Activated naive CD4-positive, alpha-beta T cell treated with anti-CD3 and anti-CD28 coated beads, Interleukin-2, amount 50 U/mL, for 72 hours (primary cell): ENCODE data around the gene CDKN1B. TPM values are rescaled to one million over a fixed set of nuclear protein-coding genes. Genes with fewer than 3 reads are reported as not detected.
"Not testable (repeated sequence)": the region's sequence is repeated elsewhere in the genome, so short reads cannot be mapped to it uniquely, and the experiment has no call there.

Experiments used
- ATAC-seq, 2 donors: fragments of 150-1000 bp; cut with Tn5 transposase; 2 replicates each; pipeline ENCODE4 v1.10.0; 2021; ENCODE audit warnings: mild to moderate bottlenecking in 2 of 2, moderate library complexity in 2 of 2
- DNase-seq, 2 donors: peaks; one replicate each; pipeline ENCODE4 v3.0.0; 2021 to 2022; ENCODE audit warnings: low spot score in 2 of 2
- H3K27ac Mint-ChIP-seq, 2 donors: one replicate each; pipeline ENCODE4 v1.8.0; 2022; ENCODE audit warnings: mild to moderate bottlenecking in 2 of 2, mixed read lengths in 2 of 2
- H3K36me3 Mint-ChIP-seq, 2 donors: one replicate each; pipeline ENCODE4 v1.8.0; 2022; ENCODE audit warnings: mixed read lengths in 2 of 2
- H3K9me3 Mint-ChIP-seq, 2 donors: one replicate each; pipeline ENCODE4 v1.8.0; 2022; ENCODE audit warnings: mixed read lengths in 2 of 2
- total RNA-seq, 2 donors: library from RNA; stranded (reverse); gene quantifications; one replicate each; pipeline ENCODE4 v1.2.3, GENCODE V29; 2022

Gene CDKN1B
- total RNA-seq, 2 donors from 2014 or later: 39.7 to 46.6 TPM

- ATAC-seq (no peak), DNase-seq (no peak)
- no peaks in the 10 kb centered on the region for H3K9me3 Mint-ChIP-seq
- peaks cover 0 to under 1% of the 10 kb centered on the region in 2 donors for H3K36me3 Mint-ChIP-seq
- H3K27ac Mint-ChIP-seq: no peak overlapping the region
Measured at GRCh38 chr12:12734054-12734453, 16.9 kb downstream of the CDKN1B start.

- DNase-seq (no peak), ATAC-seq (no peak)
- Mint-ChIP-seq H3K9me3 (no peaks in the 10 kb centered on the region), H3K27ac (no peak overlapping the region), H3K36me3 (no peaks in the 10 kb centered on the region)
Measured at GRCh38 chr12:12734561-12735071, 17.4 kb downstream of the CDKN1B start.

GRCh38 chr12:12735301-12735700 lies 18.1 kb downstream of the CDKN1B start:
- no peak for ATAC-seq
- DNase-seq: no peak
- Mint-ChIP-seq H3K27ac (no peak overlapping the region), H3K9me3 (no peaks in the 10 kb centered on the region), H3K36me3 (no peaks in the 10 kb centered on the region)

DNA sequence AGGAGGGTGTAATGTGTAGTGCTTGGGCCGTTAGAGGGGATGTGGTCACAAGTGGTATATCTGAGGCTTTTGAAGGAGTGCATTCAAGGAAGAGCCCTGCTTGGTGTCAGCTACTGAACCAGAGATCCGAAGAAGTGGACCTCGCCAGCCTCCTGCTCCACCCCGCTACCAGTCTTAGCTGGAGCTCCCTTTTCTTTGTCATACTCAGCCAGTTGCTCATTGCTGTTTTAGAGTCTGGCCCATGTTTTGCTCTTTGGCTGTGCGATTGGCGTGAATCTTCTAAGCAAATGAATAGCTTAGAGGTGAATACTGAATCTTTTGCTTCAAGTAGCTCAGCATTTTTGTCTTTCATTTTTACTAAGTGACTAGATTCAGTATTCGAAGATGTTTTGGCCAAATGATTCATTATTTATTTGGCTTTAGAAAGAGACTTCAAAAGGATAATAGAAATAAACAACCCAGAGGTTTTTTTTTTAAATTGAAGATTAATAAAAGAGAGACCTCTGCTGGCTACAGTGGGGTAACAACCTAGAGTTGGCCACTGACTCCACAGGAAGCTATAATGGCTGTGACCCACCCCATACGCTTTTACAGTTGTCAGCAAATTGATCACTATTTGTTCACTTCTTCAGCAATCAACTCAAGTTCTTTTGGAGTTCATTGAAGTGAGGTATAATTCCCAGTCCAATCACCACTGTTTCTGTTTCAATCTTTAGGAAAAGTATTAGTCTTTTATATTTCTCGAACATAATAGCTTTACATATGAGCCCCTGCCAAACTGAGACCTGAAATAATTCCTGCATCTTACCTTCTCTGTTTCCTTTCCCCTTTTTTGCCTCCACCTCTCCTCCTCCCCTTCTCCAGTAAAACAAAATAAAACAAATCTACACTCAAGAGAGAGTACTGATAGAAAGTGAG lies 19.9 kb downstream of the CDKN1B start:
- DNase-seq: peak in 1 of 2 donors; percentile 50
- no peaks in the 10 kb centered on the region for H3K9me3 Mint-ChIP-seq
- peak overlapping the region; percentile 2 to 83 for H3K27ac Mint-ChIP-seq
- peak; percentile 87 to 90 for ATAC-seq
- H3K36me3 Mint-ChIP-seq: no peaks in the 10 kb centered on the region

- H3K36me3 Mint-ChIP-seq, ATAC-seq, H3K27ac Mint-ChIP-seq, H3K9me3 Mint-ChIP-seq, DNase-seq: not testable (repeated sequence)
Measured at GRCh38 chr12:12738152-12738551, 21.0 kb downstream of the CDKN1B start.

- Mint-ChIP-seq H3K9me3 (no peaks in the 10 kb centered on the region), H3K36me3 (peaks cover 0 to 7% of the 10 kb centered on the region in 2 donors), H3K27ac (no peak overlapping the region)
- ATAC-seq (no peak), DNase-seq (no peak)
Measured at GRCh38 chr12:12741660-12742059, 24.5 kb downstream of the CDKN1B start.

DNA sequence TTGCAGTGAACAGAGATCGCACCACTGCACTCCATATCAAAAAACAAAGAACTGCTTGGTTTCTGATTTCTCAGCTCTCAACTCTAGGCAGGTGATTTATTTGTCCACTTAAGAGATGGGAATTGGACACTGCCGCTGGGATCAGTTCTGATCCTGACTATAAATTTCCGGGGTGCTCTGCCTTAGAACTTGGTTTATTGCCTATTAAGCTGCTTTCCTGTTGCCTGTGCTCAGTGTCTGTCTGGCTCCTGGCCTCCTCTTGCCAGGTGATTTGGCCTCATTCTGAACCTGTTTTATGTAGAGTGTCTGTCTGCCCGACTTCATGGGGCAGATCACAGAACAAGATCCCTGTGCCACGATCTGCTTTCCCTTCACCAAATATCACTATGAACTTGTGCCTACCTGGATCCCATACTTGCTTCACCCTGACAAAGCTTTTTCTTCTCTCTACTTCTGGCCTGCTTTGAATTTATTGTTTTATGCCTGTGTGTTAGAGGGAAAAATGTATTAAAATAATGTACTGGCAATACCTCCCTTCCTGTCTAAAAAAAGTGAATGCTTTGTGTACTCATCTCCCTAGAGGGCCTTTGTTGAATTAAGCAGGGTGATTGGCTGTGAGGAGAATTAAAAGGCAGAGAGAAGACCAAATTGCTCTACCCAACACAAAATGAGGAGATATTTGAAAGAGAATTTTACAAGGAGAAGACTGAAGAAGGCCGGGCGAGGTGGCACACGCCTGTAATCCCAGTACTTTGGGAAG lies 27.6 kb downstream of the CDKN1B start:
- H3K27ac Mint-ChIP-seq: no peak overlapping the region
- H3K9me3 Mint-ChIP-seq: no peaks in the 10 kb centered on the region
- H3K36me3 Mint-ChIP-seq: peaks cover 0 to 7% of the 10 kb centered on the region in 2 donors
- ATAC-seq (no peak), DNase-seq (no peak)

- H3K9me3 Mint-ChIP-seq: no peaks in the 10 kb centered on the region
- ATAC-seq: no peak
Measured at GRCh38 chr12:12745576-12746211, 28.5 kb downstream of the CDKN1B start.

GRCh38 chr12:12747278-12747677 lies 30.1 kb downstream of the CDKN1B start:
- H3K9me3 Mint-ChIP-seq: no peaks in the 10 kb centered on the region
- no peak for DNase-seq
- peak overlapping the region in 1 of 2 donors; percentile 13 for H3K27ac Mint-ChIP-seq
- ATAC-seq: no peak
- H3K36me3 Mint-ChIP-seq: peaks cover 0 to 7% of the 10 kb centered on the region in 2 donors

More at GRCh38 chr12:12745576-12746211, 28.5 kb downstream of the CDKN1B start:
- no peak for DNase-seq
- Mint-ChIP-seq H3K36me3 (peaks cover 0 to 7% of the 10 kb centered on the region in 2 donors), H3K27ac (no peak overlapping the region)

DNA sequence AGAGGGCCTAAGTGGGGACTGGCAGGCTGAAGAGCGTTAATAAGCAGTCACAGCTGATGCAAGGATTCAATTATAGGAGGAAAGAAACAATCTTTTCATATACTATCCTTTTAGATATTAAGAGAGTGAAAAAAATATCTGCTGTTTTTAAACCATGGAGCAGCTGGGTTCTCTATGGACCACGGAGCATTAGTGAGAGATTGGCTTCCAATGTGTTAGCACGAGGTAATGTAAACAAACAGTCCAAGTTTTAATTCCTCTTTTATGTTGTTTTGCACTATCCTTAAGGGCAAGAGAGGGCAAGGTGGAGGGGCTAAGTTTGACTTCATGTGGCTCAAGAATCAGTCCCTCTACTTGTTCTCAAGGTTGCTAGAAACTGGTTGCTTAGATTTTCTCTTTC lies 30.9 kb downstream of the CDKN1B start:
- Mint-ChIP-seq H3K27ac (peak overlapping the region in 1 of 2 donors; percentile 48), H3K36me3 (peaks cover 0 to 4% of the 10 kb centered on the region in 2 donors), H3K9me3 (no peaks in the 10 kb centered on the region)
- ATAC-seq (no peak), DNase-seq (no peak)

- Mint-ChIP-seq H3K36me3 (no peaks in the 10 kb centered on the region), H3K27ac (no peak overlapping the region), H3K9me3 (no peaks in the 10 kb centered on the region)
- ATAC-seq: no peak
- DNase-seq: no peak
Measured at GRCh38 chr12:12749433-12749832, 32.3 kb downstream of the CDKN1B start.

- no peak for DNase-seq
- Mint-ChIP-seq H3K36me3 (no peaks in the 10 kb centered on the region), H3K9me3 (no peaks in the 10 kb centered on the region), H3K27ac (no peak overlapping the region)
- ATAC-seq: no peak
Measured at GRCh38 chr12:12755923-12756322, 38.8 kb downstream of the CDKN1B start.

DNA sequence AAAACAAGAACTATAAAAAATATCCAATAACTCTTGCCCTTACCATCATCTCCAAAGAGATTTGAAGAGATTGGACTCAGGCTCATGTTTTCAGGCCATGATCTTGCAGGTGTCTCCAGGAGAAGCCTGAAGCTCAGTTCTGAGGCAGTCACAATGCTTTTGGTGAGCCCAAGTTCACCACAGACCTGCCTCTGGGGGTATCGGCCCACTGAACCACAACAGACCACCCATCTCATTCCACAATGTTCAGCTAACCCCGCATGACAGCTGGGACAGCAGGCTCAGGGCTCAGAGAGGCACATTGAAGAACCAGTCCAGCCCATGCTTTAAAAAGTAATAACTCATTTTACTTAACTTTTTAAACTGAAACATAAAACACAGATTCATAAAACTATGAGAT lies 40.0 kb downstream of the CDKN1B start:
- Mint-ChIP-seq H3K9me3 (peaks cover 0 to 4% of the 10 kb centered on the region in 2 donors), H3K36me3 (no peaks in the 10 kb centered on the region), H3K27ac (no peak overlapping the region)
- DNase-seq (no peak), ATAC-seq (no peak)

- ATAC-seq: no peak
- no peak overlapping the region for H3K27ac Mint-ChIP-seq
- peaks cover 0 to 4% of the 10 kb centered on the region in 2 donors for H3K9me3 Mint-ChIP-seq
- H3K36me3 Mint-ChIP-seq: no peaks in the 10 kb centered on the region
- DNase-seq: no peak
Measured at GRCh38 chr12:12759234-12759915, 42.2 kb downstream of the CDKN1B start.

DNA sequence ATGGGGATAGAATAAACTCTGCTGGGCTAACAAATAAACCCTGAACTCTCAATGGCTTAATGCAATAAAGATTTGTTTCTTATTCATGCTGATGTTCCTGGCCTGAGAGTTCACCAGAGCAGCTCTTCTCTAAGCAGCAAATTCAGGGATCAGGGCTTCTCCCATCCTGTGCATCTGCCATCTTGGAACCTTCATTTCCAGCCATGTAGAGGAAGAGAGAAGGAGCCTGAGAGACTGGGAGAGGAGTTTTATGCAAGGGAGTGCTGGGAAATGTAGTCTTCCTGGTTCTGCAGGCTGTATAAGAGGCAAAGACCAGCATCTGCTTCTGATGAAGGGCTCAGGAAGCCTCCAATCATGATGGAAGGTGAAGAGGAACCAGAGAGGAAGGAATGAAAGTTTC lies 47.7 kb downstream of the CDKN1B start:
- ATAC-seq (no peak), DNase-seq (no peak)
- Mint-ChIP-seq H3K27ac (no peak overlapping the region), H3K9me3 (peaks cover 0 to 7% of the 10 kb centered on the region in 2 donors), H3K36me3 (peaks cover 6 to 7% of the 10 kb centered on the region in 2 donors)

DNA sequence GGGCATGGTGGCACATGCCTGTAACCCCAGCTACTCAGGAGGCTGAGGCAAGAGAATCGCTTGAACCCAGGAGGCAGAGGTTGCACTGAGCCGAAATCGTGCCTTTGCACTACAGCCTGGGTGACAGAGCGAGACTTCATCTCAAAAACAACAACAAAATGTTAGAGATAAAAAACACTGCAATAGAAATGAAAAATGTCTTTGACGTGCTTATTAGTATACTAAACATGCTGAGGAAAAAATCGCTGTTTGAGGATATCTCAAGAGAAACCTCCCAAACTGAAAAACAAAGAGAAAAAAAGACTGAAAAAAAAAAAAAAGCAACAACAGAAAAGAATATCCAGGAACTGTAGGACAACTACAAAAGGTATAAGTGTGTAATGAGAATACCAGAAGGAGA lies 53.1 kb downstream of the CDKN1B start:
- H3K27ac Mint-ChIP-seq: no peak overlapping the region
- no peak for ATAC-seq

More for the DNA sequence above, 53.1 kb downstream of the CDKN1B start:
- Mint-ChIP-seq H3K36me3 (no peaks in the 10 kb centered on the region), H3K9me3 (peaks cover 4 to 11% of the 10 kb centered on the region in 2 donors)
- no peak for DNase-seq
